NCI-H1092 treated with DMSO at 0.1 percent for 48 hours (cell line): ENCODE results near the gene UBQLNL.

Experiments used
- DNase-seq: peaks from one replicate; lab custom pipeline; 2025; lab: John Stamatoyannopoulos, UW

Gene UBQLNL, protein sequence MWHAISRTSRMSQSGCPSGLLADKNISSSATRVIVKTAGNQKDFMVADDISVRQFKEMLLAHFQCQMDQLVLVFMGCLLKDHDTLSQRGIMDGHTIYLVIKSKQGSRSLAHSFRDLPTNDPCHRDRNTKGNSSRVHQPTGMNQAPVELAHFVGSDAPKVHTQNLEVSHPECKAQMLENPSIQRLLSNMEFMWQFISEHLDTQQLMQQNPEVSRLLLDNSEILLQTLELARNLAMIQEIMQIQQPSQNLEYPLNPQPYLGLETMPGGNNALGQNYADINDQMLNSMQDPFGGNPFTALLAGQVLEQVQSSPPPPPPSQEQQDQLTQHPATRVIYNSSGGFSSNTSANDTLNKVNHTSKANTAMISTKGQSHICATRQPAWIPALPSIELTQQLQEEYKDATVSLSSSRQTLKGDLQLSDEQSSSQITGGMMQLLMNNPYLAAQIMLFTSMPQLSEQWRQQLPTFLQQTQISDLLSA

GRCh38 chr11:5516599-5516998 is at the start of gene UBQLNL:
Gene UBQLNL, minus strand, starts transcription at chr11:5516699. Its CDS starts 258 bp downstream, at chr11:5516441.
- no peak for DNase-seq

DNA sequence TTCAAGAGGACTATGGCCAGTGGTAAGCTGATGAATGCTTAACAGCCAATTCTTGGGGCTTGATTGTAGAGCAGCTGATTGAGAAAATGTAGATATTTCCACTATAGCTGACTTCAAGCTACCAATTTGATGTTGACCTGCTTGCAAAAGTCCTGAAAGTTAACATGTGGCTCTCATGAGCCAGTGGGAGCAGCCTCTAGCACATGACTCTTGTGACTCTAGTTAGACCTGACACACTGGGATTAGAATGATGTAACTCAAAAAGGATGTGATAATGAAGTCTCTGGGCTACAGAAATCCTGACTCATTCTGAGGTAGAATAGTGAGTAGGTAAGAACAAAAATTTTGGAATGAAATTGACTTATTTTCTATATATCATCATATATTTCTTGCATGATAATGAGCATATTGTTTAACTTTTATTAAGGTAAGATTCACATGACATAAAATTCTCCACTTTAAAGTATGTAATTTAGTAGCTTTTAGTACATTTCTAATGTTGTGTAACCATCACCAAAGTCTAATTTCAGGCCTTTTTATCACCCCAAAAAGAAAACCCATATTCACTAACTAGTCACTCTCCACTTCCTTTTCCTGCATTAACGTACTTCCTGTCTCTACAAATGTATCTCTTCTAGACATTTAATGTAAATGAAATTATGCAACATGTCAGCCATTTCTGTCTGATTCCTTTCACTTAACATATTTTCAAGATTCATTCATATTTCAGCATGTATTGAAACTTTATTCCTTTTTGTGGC is 47.9 kb upstream of the UBQLNL start:
- DNase-seq: no peak

DNA sequence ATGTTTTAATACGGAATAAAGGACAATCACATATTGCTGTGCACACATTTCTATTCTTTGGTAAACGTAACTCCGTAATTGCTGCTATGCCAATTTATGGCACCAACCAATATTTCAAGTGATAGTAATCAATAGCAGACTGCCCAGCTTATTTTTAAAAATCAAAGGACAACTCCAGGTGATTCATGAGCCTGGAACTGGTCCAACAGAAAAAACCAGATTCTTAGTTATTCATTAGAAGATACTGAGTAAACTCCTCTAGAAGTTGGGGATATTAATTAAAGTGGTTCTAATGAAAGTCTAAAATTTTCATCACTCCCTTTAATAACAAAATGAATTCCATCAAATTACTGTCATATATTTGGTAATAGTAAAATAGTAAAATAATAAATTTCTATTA is 41.3 kb upstream of the UBQLNL start:
- no peak for DNase-seq

DNA sequence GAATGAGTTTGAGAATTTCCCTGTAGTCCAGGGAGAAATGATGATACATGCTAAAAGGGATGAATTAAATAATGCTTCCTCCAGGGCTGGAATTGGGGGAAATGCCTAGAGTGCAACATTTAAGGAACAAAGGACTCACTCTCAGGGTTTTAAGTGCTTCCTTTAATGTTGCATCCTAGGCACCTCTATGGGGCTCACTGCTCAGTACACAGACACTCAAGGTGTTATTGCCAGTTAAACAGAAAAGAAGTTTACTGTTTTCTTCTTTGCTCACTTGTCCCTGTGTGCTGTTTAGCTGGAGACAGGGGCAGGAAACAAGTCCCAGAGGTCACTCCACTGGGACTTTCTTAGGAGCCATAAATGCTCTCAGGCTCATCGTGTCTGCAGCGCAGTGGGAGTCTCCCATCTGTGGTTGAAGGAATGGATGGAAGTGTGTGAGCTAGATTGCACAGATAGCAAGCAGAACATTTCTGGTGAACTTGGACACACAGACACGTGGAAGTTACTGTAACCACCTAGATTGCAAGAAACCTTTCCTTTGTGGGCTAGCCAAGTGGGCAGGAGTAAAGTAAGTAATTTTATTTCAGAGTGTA is 40.2 kb upstream of the UBQLNL start:
- DNase-seq: no peak

DNA sequence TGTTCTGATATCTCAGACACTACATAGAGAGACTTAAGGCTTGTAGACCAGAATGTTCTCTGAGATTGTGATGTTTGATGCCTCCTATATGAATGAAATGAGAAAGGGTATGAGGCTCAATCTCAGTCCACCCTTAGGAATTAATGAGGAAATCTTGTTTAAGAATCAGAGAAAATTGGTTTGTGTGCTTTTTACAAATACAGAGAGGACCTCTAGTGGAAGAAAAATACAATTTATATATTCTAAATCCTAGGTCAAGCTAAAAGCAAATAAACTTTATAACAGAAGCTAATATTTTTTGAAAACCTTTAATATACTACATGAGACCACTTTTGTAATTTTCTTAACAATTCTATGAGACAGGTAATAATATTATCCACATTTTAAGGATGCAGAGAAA is 36.8 kb upstream of the UBQLNL start:
- no peak for DNase-seq

DNA sequence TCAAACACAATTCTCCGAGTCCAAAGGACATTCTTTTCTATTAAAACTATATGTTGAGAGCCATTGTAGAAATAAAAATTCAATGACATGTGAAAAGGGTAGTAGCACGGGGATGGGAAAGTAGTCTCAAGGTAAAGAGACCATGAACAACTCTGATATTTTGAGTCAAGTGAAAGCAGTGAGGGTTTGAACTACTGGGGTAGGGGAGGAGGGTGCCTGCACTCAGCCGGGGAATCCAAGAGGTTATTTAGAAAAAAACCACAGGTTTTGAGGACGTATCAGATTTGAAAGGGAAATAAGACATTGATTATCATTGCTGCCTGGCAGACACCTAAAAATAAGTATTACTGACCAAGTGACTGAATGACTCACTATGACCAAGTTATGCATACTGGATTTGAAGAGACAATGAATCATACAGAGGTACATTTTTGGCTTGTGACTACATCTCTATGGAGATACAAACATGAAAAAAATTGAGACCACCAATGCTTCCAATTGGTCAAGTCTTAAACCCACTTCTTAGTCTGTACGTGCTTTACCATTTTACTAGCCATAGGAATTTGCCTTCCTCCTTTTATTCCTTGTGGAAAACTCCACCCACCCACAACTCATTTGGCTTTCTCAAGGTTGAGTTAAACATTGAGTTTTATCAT is 34.1 kb upstream of the UBQLNL start:
- DNase-seq: no peak

- DNase-seq: no peak
Measured at GRCh38 chr11:5548440-5548839, 31.9 kb upstream of the UBQLNL start, which contains the start of gene OR52H1. Gene OR52H1, minus strand, starts transcription at chr11:5548540. Its CDS starts 3,035 bp downstream, at chr11:5545505.

GRCh38 chr11:5547982-5548381 is 31.5 kb upstream of the UBQLNL start:
- DNase-seq: no peak

DNA sequence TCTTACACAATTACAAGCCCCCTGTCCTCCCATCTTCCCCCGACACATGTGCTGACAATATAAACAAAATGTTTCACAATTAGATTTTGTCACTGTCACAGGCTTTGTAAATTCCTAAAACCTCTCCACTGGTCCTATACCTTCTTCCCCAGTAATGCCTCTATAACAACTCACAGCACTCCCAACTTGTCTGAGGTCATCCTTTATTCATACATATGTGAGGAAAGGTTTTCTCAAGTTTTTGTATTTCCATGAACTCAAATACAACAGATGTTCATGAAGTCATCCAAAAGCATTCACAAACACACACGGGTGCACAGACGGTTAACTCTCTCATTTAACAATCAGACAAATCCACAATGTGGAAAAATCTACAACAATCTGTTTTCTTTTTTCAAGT is 30.0 kb upstream of the UBQLNL start:
- no peak for DNase-seq

DNA sequence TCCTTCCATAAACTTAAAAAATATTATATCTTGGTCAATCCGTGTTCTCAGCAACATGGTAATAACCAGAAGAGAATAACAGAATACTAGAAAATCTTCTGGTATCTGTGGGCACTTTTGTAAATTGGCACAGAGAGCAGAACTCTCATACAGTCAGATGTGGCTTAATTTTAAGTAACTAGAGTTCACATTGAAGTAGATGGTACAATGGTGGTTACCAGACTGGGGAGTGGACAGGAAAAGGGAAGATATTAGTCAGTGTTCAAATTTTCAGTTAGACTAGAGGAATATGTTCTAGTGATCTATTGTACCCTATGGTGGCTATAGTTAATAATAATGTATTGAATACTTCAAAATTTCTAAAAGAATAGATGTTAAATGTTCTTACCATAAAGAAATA is 24.9 kb upstream of the UBQLNL start:
- DNase-seq: no peak

DNA sequence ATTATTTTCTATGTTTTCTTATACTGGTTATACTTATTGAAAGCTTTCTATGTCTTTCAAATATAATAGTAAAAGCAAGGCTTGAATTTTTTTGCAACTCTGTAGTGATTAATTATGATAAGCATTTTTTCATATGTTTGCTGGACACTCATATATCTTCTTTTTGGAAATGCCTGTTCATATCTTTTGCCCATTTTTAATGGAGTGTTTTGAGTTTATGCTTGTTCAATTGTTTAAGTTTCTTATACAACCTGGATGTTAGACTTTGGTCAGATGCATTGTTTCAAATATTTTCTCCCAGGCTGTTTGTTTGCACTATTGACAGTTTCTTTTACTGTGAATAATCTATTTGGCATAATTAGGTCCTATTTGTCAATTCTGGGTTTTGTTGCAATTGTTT is 20.0 kb upstream of the UBQLNL start:
- no peak for DNase-seq

DNA sequence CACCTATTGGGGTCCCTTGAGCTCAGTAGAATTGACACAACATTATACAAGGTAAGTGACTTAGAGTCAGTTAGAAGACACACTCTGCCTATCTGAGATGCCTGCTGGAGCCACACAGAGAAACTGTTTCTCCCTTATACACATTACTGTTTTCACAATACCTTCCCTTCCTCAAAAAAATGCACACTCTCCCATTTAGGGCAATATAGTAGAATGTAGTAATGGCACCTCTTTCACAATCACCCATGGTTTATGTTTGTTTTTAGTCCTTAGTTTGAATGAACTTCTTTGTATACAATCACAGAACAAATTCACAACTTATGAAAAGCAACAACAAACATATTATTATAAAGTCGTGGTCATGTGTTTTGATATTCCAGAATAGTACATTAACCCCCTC is 17.5 kb upstream of the UBQLNL start:
- DNase-seq: no peak

- DNase-seq: no peak
Measured at GRCh38 chr11:5531053-5531831, 14.7 kb upstream of the UBQLNL start.

- DNase-seq: no peak
Measured at GRCh38 chr11:5528495-5528894, 12.0 kb upstream of the UBQLNL start.

GRCh38 chr11:5527716-5528115 is 11.2 kb upstream of the UBQLNL start:
- DNase-seq: no peak

DNA sequence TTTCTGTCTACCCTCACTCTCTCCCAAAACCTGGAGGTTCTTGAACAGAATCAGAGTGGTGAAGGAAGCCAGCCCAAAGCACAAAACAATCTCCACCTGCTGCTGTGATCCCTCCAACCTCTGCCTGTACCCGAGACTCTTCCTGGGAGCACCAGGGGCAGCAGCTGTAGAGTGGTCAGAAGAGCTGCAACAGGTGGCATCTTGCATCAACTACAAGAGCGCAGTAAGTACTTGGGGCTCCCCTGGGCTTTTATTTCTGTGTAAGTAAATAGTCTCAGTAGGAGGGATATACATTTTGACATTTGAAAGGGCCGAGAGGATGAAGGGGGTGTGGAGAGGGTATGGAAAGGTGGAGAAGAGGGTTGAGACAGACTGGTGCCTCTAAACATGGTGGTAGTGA is 8.3 kb upstream of the UBQLNL start:
- no peak for DNase-seq

- DNase-seq: no peak
Measured at GRCh38 chr11:5522308-5522707, 5.8 kb upstream of the UBQLNL start.

DNA sequence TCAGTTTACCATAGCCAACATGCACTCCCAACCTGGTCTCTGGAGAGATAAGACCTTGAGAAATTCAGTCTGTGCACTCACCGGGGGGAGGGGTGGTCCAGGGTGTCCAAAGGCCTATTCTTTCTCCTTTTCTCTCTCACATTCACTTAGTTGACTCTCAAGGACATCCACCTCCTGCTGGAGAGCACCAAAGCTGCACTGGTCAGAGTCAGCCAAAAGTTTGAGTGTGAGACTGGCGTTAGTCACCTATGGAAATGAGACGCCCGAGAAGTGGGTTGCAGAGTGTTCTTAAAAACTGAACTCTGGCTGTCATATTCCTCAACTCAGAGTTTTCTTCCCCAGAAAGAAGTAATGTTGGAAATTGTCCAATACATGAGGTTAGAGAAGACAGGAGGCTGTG is 5.0 kb upstream of the UBQLNL start:
- no peak for DNase-seq

DNA sequence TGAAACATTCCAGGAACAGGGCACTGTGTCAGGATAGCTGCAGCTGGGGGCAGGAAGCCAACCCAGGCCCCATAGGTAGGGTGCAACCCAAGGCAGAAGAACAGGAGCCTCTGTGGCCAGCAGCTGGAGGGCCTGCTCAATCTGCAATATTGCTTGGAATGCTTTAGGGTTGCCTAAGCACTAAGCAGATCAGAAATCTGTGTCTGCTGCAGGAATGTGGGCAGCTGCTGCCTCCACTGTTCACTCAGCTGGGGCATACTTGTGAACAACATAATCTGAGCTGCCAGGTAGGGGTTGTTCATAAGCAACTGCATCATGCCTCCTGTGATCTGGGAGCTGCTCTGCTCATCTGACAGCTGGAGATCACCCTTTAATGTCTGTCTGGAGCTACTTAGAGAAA is 1.7 kb downstream of the UBQLNL start:
- DNase-seq: no peak

DNA sequence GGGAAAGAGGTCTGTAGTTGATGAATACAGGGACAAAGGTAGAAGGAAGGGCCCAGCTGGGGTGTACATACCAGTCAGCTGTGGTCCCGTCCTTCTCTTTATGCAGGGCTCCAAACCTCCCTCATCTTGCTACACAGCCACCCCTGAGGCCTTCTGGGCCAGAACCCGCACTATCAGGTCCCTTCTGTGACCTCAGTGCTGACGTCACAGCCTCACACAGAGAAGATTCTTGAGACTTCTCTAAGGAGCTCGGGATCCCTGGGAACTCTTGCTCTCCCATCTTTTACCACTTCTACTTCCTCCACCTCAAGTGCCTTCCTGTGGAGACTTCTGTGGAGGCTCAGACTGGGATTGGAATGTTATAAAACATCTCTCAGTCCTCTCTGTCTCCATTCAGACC is 6.7 kb downstream of the UBQLNL start, which contains the start of gene UBQLN3:
Gene UBQLN3, minus strand, starts transcription at position 155 of the 400 bp plus-strand sequence. CDS start 399 bp downstream, outside the sequence.
- DNase-seq: no peak

GRCh38 chr11:5508605-5509004 is 7.9 kb downstream of the UBQLNL start:
- no peak for DNase-seq
